OCI-LY1 (cell line): ENCODE measurements around the gene GPX3.

ENCODE experiments used
- CTCF ChIP-seq: fragments of 200-600 bp; sonication (generic), shearing (Covaris generic); IDR thresholded peaks from 2 replicates; pipeline ENCODE4 v1.5.1; 2017; ENCODE audit warnings: mild to moderate bottlenecking, antibody characterized with exemption, low read length, moderate library complexity, mixed read lengths
- EZH2 ChIP-seq: fragments of 200-600 bp; sonication (generic), shearing (Covaris generic); IDR thresholded peaks from 2 replicates; pipeline ENCODE4 v1.8.0; 2017; ENCODE audit warnings: borderline replicate concordance, mixed run types, mild to moderate bottlenecking, antibody characterized with exemption, low read length, moderate library complexity, mixed read lengths

GRCh38 chr5:151038801-151039238 lies 18.4 kb downstream of the GPX3 start:
- TF ChIP-seq CTCF (no peak), EZH2 (no peak)
